DOHH2 (cell line): ENCODE measurements around the gene CNTLN.

ENCODE experiments used
- EZH2phosphoT487 ChIP-seq: fragments of 200-600 bp; sonication (generic); IDR thresholded peaks from 2 replicates; pipeline ENCODE4 v1.6.1; 2017; ENCODE audit warnings: borderline replicate concordance, mild to moderate bottlenecking, antibody characterized with exemption, low read length, moderate library complexity, mixed read lengths
- TF ChIP-seq, protein P1 (sequence below): fragments of 200-600 bp; sonication (generic); IDR thresholded peaks from one replicate; pipeline ENCODE4 v1.5.1; 2014; ENCODE audit warnings: antibody characterized with exemption, mild to moderate bottlenecking, low read depth, low read length; ENCODE audit not compliant: poor library complexity, severe bottlenecking

DNA sequence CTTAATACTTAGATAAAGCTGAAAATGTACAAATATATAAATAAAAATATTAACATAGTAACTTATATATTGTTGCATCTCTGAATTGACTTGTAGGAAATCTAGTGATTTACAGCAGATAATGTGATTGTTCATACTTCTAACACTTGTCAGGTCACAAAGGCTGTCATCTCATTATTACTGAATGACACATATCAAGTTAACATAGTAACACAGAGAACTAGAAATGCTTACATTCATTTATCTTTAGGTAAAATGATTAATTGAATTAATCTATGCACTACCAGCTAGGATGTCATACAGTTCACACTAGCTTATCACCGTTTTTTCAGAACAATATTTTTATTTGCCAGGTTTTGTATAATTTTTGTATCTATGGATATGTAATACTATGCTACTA, 254.2 kb downstream of the CNTLN start:
- TF ChIP-seq, protein P1, sequence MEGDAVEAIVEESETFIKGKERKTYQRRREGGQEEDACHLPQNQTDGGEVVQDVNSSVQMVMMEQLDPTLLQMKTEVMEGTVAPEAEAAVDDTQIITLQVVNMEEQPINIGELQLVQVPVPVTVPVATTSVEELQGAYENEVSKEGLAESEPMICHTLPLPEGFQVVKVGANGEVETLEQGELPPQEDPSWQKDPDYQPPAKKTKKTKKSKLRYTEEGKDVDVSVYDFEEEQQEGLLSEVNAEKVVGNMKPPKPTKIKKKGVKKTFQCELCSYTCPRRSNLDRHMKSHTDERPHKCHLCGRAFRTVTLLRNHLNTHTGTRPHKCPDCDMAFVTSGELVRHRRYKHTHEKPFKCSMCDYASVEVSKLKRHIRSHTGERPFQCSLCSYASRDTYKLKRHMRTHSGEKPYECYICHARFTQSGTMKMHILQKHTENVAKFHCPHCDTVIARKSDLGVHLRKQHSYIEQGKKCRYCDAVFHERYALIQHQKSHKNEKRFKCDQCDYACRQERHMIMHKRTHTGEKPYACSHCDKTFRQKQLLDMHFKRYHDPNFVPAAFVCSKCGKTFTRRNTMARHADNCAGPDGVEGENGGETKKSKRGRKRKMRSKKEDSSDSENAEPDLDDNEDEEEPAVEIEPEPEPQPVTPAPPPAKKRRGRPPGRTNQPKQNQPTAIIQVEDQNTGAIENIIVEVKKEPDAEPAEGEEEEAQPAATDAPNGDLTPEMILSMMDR, result no peak
- no peak for TF ChIP-seq EZH2phosphoT487
